Hepatocyte (in vitro differentiated cells): ENCODE data around the gene MED15. TPM values are rescaled to one million over a fixed set of nuclear protein-coding genes. Genes with fewer than 3 reads are reported as not detected.
A peak's percentile ranks its signal among the peaks of the same experiment; 100 is the strongest.

ENCODE experiments used
- DNase-seq: peaks from one replicate; pipeline ENCODE4 v3.0.0-alpha.2; 2016; ENCODE audit warnings: low spot score
- H2AFZ ChIP-seq: fragments of 200-600 bp; sonication (generic); 2 replicates; pipeline ENCODE4 v1.6.0; 2016; ENCODE audit warnings: antibody characterized with exemption, mild to moderate bottlenecking
- H3K27ac ChIP-seq: fragments of 200-600 bp; sonication (generic); 2 replicates; pipeline ENCODE4 v1.5.1; 2016; ENCODE audit warnings: mild to moderate bottlenecking
- H3K27me3 ChIP-seq: fragments of 200-600 bp; sonication (generic); 2 replicates; pipeline ENCODE4 v1.6.1; 2016
- H3K36me3 ChIP-seq: fragments of 200-600 bp; sonication (generic); replicated peaks from 2 replicates; pipeline ENCODE4 v1.5.1; 2016; ENCODE audit warnings: low read depth; ENCODE audit not compliant: insufficient read depth
- H3K4me1 ChIP-seq: fragments of 200-600 bp; sonication (generic); 2 replicates; pipeline ENCODE4 v1.5.1; 2016; ENCODE audit warnings: mild to moderate bottlenecking, moderate library complexity; ENCODE audit not compliant: insufficient read depth
- H3K4me2 ChIP-seq: fragments of 200-600 bp; sonication (generic); 2 replicates; pipeline ENCODE4 v1.6.0; 2016
- H3K4me3 ChIP-seq: fragments of 200-600 bp; sonication (generic); 2 replicates; pipeline ENCODE4 v1.5.1; 2016; ENCODE audit warnings: mild to moderate bottlenecking
- H3K79me2 ChIP-seq: fragments of 200-600 bp; sonication (generic); 2 replicates; pipeline ENCODE4 v1.6.0; 2017; ENCODE audit warnings: mild to moderate bottlenecking
- H3K9me2 ChIP-seq: fragments of 200-600 bp; sonication (generic); replicated peaks from 2 replicates; pipeline ENCODE4 v1.6.0; 2017; ENCODE audit warnings: mild to moderate bottlenecking; ENCODE audit not compliant: insufficient read depth
- H3K9me3 ChIP-seq: fragments of 200-600 bp; sonication (generic); 2 replicates; pipeline ENCODE4 v1.5.1; 2016; ENCODE audit warnings: low read depth, mild to moderate bottlenecking
- H4K20me1 ChIP-seq: fragments of 200-600 bp; sonication (generic); 2 replicates; pipeline ENCODE4 v1.6.0; 2016; ENCODE audit warnings: mild to moderate bottlenecking; ENCODE audit not compliant: insufficient read depth, poor library complexity, severe bottlenecking
- CTCF ChIP-seq: fragments of 200-600 bp; sonication (generic); IDR thresholded peaks from 2 replicates; pipeline ENCODE4 v1.5.1; 2016; ENCODE audit warnings: antibody characterized with exemption, mild to moderate bottlenecking; ENCODE audit not compliant: poor library complexity
- EZH2 ChIP-seq: fragments of 200-600 bp; sonication (generic); IDR thresholded peaks from 2 replicates; pipeline ENCODE4 v1.6.1; 2016; ENCODE audit warnings: antibody characterized with exemption, mild to moderate bottlenecking, borderline replicate concordance
- EZH2phosphoT487 ChIP-seq: fragments of 200-600 bp; sonication (generic); IDR thresholded peaks from one replicate; pipeline ENCODE4 v1.6.1; 2018; ENCODE audit warnings: antibody characterized with exemption, mild to moderate bottlenecking, low read depth, moderate library complexity; ENCODE audit not compliant: unreplicated experiment, severe bottlenecking
- WGBS: methylation state at CpG from one replicate; pipeline ENCODE4 v1.1.6; 2016; ENCODE audit warnings: low lambda C conversion rate; ENCODE audit errors: missing lambda C conversion rate; 5-methylcytosine and 5-hydroxymethylcytosine counted together
- polyA plus RNA-seq: library from polyadenylated mRNA; unstranded; fragments of >200 nt; fragmentation: Nextera tagmentation; extraction: Ambion mirVana; gene quantifications from 2 replicates; pipeline ENCODE4 v1.2.1, GENCODE V29; 2016
- total RNA-seq: library from RNA; depleted of rRNA; stranded (reverse); fragments of >200 nt; gene quantifications from 2 replicates; pipeline ENCODE4 v1.2.3, GENCODE V29; 2014

The MED15 gene
- total and polyA plus RNA-seq, 2 experiments from 2014 or later, result 31.5 to 53.1 TPM

- H3K27me3 ChIP-seq, result no peaks in the 10 kb centered on the region
- no peaks in the 10 kb centered on the region for H3K36me3 ChIP-seq
- H3K9me2 ChIP-seq, result no peaks in the 10 kb centered on the region
- H3K79me2 ChIP-seq, result no peaks in the 10 kb centered on the region
- no peak for DNase-seq
- H3K4me2 ChIP-seq, result no peak overlapping the region
- H3K4me3 ChIP-seq, result no peak overlapping the region
- no peaks in the 10 kb centered on the region for H3K9me3 ChIP-seq
- WGBS, result 94% methylated on average over 6 of the region's 6 CpGs
- no peaks in the 10 kb centered on the region for H4K20me1 ChIP-seq
- H3K4me1 ChIP-seq, result no peaks in the 10 kb centered on the region
- H3K27ac ChIP-seq, result no peak overlapping the region
- no peak overlapping the region for H2AFZ ChIP-seq
- TF ChIP-seq EZH2phosphoT487 (no peak), EZH2 (no peak), CTCF (no peak)
Observed at GRCh38 chr22:20605328-20605727, 97.9 kb downstream of the MED15 start.

DNA sequence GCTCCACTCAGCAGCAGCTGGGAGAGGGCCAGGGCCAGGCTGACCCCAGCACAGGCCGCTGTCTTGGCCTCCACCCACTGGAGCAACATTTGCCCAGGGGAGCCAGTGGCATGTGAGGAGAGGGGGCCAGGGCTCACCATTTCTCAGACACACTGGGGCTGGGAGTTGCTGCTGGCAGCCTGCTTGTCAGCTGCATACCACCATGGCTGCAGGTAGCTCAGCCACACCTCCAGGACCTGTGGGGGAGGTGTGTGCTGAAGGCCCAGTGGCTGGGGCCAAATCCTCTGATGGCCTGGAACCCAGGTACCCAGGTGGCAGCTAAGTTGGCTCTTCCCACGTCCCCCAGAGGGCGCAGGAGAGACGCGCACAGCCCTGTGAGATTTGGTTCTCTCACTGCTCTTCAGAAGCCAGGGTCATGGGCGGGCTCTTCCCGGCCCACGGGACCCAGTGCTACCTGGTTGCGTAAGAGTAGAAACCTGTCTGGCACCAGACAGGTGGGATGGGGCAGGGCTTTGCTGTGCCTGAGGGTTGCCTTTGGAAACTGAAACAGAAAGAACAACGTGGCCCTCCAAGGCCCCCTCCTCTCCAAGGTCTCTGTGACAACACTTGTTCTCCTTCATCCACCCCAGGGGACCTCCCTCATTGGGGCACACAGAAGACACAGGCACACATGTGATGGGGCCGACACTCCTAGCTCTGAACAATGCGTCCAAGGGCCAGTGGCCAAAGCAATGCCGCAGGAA is 98.8 kb downstream of the MED15 start:
- Histone ChIP-seq H4K20me1 (no peaks in the 10 kb centered on the region), H3K4me3 (no peak overlapping the region), H3K9me2 (no peaks in the 10 kb centered on the region), H3K9me3 (no peaks in the 10 kb centered on the region), H3K27ac (no peak overlapping the region), H3K4me2 (no peak overlapping the region), H2AFZ (no peak overlapping the region), H3K27me3 (no peaks in the 10 kb centered on the region), H3K79me2 (no peaks in the 10 kb centered on the region), H3K4me1 (no peaks in the 10 kb centered on the region), H3K36me3 (no peaks in the 10 kb centered on the region)
- 41% methylated on average over 13 of the region's 13 CpGs for WGBS
- TF ChIP-seq CTCF (peak; percentile 68), EZH2 (no peak), EZH2phosphoT487 (no peak)
- DNase-seq, result peak; percentile 93

DNA sequence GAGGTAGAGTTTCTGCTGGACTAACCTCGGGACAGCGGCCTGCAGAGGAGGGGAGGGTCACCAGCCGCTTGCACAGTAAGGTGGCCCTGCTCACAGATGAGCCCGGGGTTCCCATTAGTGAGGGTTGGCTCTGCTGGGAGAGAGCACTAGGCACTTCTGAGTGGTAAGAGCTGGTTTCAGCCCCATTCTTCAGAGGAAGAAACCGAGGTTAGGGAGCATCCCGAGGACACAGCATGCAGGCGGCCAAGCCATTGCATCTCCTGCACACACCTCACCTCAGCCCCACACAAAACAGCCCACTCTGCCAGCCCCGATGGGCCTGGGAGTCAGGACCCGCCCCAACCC is 99.3 kb downstream of the MED15 start:
- 87% methylated on average over 9 of the region's 9 CpGs for WGBS
- no peaks in the 10 kb centered on the region for H3K9me3 ChIP-seq
- no peak overlapping the region for H3K4me2 ChIP-seq
- TF ChIP-seq CTCF, result no peak
- TF ChIP-seq EZH2phosphoT487, result no peak
- TF ChIP-seq EZH2, result no peak
- H4K20me1 ChIP-seq, result no peaks in the 10 kb centered on the region
- no peak overlapping the region for H3K4me3 ChIP-seq
- no peak overlapping the region for H2AFZ ChIP-seq
- no peaks in the 10 kb centered on the region for H3K79me2 ChIP-seq
- no peaks in the 10 kb centered on the region for H3K27me3 ChIP-seq
- DNase-seq, result no peak
- no peak overlapping the region for H3K27ac ChIP-seq
- H3K4me1 ChIP-seq, result no peaks in the 10 kb centered on the region
- H3K9me2 ChIP-seq, result no peaks in the 10 kb centered on the region
- H3K36me3 ChIP-seq, result no peaks in the 10 kb centered on the region
